ENCODE measurements around the gene CXCR6. TPM values are rescaled to one million over a fixed set of nuclear protein-coding genes. Genes with fewer than 3 reads are reported as not detected.

Gene CXCR6
- total RNA-seq, 1 experiment from 2014 or later = not detected

GRCh38 chr3:45895686-45896468 lies 47.4 kb upstream of the CXCR6 start:
- no peak overlapping the region for H4K91ac ChIP-seq (ENCODE audit: insufficient read length, low read depth, low read length)
- no peaks in the 10 kb centered on the region for H3K4me1 ChIP-seq (ENCODE audit: insufficient read depth, low read length)
- no peaks in the 10 kb centered on the region for H3K79me2 ChIP-seq (ENCODE audit: insufficient read depth, low read length)
- no peak overlapping the region for H4K5ac ChIP-seq (ENCODE audit: insufficient read length, low read depth, low read length)
- H3K27ac ChIP-seq (ENCODE audit: insufficient read length, low read depth, low read length) = no peak overlapping the region
- H3K9me3 ChIP-seq (ENCODE audit: control insufficient read depth, low read depth, low read length) = no peaks in the 10 kb centered on the region
- peaks cover 6% of the 10 kb centered on the region in 2 experiments; a peak in 3 of 4 replicates for H3K4me1 Mint-ChIP-seq
- no peak overlapping the region for H3K9ac ChIP-seq (ENCODE audit: extremely low read depth, insufficient read length, low read length)
- H2AFZ ChIP-seq (ENCODE audit: low read length) = no peak overlapping the region
- H2BK12ac ChIP-seq (ENCODE audit: insufficient read length, low read depth, low read length) = no peak overlapping the region
- no peaks in the 10 kb centered on the region for H3K27me3 ChIP-seq (ENCODE audit: insufficient read depth, low read length)
- H3K4ac ChIP-seq (ENCODE audit: low read depth, low read length) = no peak overlapping the region
- DNase-seq = no peak
- no peak overlapping the region for H2BK120ac ChIP-seq (ENCODE audit: low read depth, low read length, poor library complexity, severe bottlenecking)
- H4K8ac ChIP-seq (replicated peaks; ENCODE audit: insufficient read length, low read depth, low read length) = no peak overlapping the region
- H3K18ac ChIP-seq (ENCODE audit: insufficient read length, low read depth, low read length) = no peak overlapping the region
- no peak overlapping the region for H3K27ac Mint-ChIP-seq
- no CpG with 5 or more reads among the region's 5 CpGs for WGBS (ENCODE audit: extremely low coverage, insufficient read length, low lambda C conversion rate)
- H3T11ph ChIP-seq (ENCODE audit: low read length) = no peak overlapping the region
- peaks cover 3% of the 10 kb centered on the region for H3K27me3 Mint-ChIP-seq (ENCODE audit: low read depth)
- no peak overlapping the region for H2AK5ac ChIP-seq (ENCODE audit: insufficient read length, low read length)
- no peak overlapping the region for H2BK15ac ChIP-seq (ENCODE audit: low read depth, low read length)
- no peak overlapping the region for H3K4me3 Mint-ChIP-seq
- H3K36me3 Mint-ChIP-seq (ENCODE audit: insufficient read depth in 1 of 3, low read depth in 3 of 3) = no peaks in the 10 kb centered on the region
- no peak overlapping the region for H3K14ac ChIP-seq (ENCODE audit: insufficient read depth, low read length)
- no peak overlapping the region for H3K23ac ChIP-seq (ENCODE audit: insufficient read length, low read depth, low read length)
- no peak overlapping the region for H3K56ac ChIP-seq (ENCODE audit: insufficient read length, low read depth, low read length)
- no peak overlapping the region for H3K4me2 ChIP-seq (ENCODE audit: insufficient read depth, insufficient read length, low read length)
- no peaks in the 10 kb centered on the region for H4K20me1 ChIP-seq (ENCODE audit: control insufficient read depth, insufficient read depth, insufficient read length)
- no peaks in the 10 kb centered on the region for H3K9me3 Mint-ChIP-seq
- H3K23me2 ChIP-seq (ENCODE audit: insufficient read length, low read depth, low read length, poor library complexity, severe bottlenecking) = no peaks in the 10 kb centered on the region
- H2BK5ac ChIP-seq (ENCODE audit: insufficient read length, low read length) = no peak overlapping the region
- H2BK20ac ChIP-seq (ENCODE audit: low read depth, low read length, poor library complexity, severe bottlenecking) = no peak overlapping the region
- no peak for TF ChIP-seq CTCF (conservative IDR thresholded peaks at IDR 0.05)
- no peaks in the 10 kb centered on the region for H3K79me1 ChIP-seq (ENCODE audit: insufficient read depth, low read depth, low read length, poor library complexity, severe bottlenecking)

Measured in H9 (cell line).